DMS114 treated with DMSO at 0.1 percent for 48 hours (cell line): ENCODE measurements around the gene NR3C2.
"Not testable (repeated sequence)": the region's sequence is repeated elsewhere in the genome, so short reads cannot be mapped to it uniquely, and the experiment has no call there.

ENCODE experiments used
- DNase-seq: peaks from one replicate; lab custom pipeline; 2025; ENCODE audit not compliant: unreplicated experiment; lab: John Stamatoyannopoulos, UW

NR3C2 gene

DNA sequence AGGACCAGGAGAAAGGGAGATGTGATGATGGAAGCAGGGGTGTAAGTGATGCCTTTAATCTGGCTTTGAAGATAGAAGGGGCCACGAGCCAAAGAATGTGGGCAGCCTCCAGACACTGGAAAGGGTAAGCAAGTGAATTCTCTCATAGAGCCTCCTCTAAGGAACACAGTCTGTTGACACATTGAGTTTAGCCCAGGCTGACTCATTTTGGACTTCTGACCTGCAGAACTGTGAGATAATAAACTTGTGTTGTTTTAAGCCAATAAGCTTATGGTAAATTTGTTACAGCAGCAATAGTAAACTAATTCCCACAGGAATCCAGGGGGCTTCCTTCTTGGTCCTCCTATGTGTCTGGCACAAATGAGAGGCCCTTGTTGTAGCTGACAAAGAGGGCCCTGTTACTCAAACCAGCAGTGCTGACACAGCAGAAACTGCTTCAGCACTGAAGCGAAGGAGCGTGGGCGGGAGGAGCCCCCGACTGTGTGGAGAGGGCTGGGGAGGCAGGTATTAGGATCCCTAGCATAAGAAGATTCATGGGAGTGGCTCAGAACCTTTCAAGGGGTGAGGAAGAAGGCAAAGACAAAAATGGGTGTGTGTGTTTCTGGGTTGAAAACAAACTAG, 268.7 kb downstream of the NR3C2 start:
- DNase-seq: no peak

GRCh38 chr4:148171596-148171995, 270.6 kb downstream of the NR3C2 start:
- DNase-seq: no peak

- no peak for DNase-seq
Measured at GRCh38 chr4:148170408-148171365, 271.5 kb downstream of the NR3C2 start.

GRCh38 chr4:148166132-148166591, 276.1 kb downstream of the NR3C2 start:
- no peak for DNase-seq

- no peak for DNase-seq
Measured at GRCh38 chr4:148164557-148164956, 277.7 kb downstream of the NR3C2 start.

GRCh38 chr4:148162991-148163390, 279.2 kb downstream of the NR3C2 start:
- DNase-seq: no peak

- DNase-seq: no peak
Measured at GRCh38 chr4:148162519-148162918, 279.7 kb downstream of the NR3C2 start.

GRCh38 chr4:148161601-148162000, 280.6 kb downstream of the NR3C2 start:
- DNase-seq: no peak

GRCh38 chr4:148159793-148160192, 282.4 kb downstream of the NR3C2 start:
- no peak for DNase-seq

GRCh38 chr4:148154769-148155168, 287.4 kb downstream of the NR3C2 start:
- no peak for DNase-seq

DNA sequence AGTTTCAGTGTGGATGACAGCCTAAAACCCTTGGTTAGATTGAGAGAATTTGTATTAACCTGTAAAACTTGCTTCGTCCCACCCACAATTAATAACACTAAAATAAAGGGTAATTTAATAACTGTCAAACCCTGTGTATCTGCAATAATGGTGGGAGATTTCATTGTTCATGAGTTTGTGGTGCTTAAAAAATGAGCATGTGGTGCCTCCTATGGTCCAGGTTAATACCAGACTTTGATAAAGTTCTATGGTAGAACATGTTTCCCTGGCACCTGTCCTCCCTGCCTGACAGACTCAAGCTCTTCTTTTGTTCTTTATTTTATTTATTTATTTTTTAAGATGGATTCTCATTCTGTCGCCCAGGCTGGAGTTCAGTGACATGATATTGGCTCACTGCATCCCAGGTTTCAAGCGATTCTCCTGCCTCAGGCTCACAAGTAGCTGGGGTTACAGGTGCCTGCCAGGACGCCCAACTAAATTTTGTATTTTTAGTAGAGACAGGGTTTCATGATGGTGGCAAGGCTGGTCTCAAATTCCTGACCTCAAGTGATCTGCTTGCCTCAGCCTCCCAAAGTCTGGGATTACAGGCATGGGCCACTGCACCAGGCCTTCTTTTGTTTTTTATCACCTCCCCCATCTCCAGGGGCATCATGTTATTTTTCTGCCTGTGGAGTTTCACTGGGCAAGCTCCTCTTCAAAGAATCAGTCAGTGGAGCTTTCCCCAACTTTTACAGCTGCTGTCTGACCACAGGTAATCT, 289.2 kb downstream of the NR3C2 start:
- no peak for DNase-seq

DNA sequence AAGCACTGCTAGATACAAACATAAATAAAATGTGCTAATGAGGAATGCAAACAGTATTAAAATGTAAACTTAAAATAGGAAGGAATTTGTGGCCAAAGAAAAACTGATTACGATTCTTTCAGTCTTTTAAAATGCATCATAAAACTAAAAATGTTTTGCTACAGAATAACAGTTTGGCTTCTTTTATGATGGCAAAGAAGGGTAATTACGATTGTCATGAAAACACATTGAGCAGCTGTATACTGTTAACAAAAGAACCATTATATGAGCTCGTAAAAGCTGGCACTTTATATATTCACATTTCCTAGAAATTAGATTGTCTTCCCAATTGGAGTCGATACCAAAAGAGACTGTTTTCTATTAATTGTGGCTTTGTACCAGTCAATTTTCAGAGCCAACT, 290.4 kb downstream of the NR3C2 start:
- DNase-seq: no peak

GRCh38 chr4:148145475-148145874, 296.7 kb downstream of the NR3C2 start:
- no peak for DNase-seq

GRCh38 chr4:148143174-148143573, 299.0 kb downstream of the NR3C2 start:
- DNase-seq: no peak

GRCh38 chr4:148141501-148141900, 300.7 kb downstream of the NR3C2 start:
- no peak for DNase-seq

- DNase-seq: no peak
Measured at GRCh38 chr4:148126825-148127224, 315.4 kb downstream of the NR3C2 start.

GRCh38 chr4:148124512-148124911, 317.7 kb downstream of the NR3C2 start:
- DNase-seq: no peak

- not testable (repeated sequence) for DNase-seq
Measured at GRCh38 chr4:148123161-148123560, 319.1 kb downstream of the NR3C2 start.

DNA sequence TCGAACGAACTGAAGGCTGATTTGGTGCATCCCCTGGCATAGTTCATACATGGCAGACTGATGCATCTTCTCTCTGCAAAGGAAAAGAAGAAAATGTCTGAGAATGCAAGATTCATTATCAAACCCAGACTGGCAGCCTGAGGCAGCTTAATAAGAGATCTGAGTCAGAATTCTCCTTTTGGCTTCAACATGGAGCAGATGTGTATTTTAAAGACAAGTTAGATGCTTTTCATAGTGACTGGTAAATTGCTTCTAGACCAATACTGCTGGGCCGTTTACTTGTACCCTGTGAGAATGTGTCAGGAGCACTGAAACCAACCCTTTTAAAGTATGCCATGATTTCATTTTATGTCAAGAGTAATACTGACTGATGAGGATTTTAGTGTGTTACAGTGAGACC, 322.0 kb downstream of the NR3C2 start:
- DNase-seq: no peak

DNA sequence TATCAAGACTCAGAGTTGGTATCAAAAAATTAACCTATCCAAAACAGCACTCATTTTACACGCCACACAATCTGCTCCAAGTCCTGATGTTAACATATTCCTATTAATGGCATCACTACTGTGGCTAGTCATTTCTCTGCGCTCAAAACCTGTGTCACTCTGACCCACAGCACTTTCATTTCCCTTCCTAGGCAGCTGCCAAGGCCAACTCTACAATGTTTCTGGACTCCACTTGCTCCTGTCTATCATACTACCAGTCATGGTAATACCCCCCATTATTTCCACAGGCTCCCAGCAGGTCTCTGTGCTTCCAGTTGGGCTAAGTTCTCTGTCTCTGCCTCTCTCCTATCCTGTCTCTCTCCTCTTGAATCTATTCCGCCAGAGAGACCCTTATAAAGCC, 323.6 kb downstream of the NR3C2 start:
- DNase-seq: no peak

DNA sequence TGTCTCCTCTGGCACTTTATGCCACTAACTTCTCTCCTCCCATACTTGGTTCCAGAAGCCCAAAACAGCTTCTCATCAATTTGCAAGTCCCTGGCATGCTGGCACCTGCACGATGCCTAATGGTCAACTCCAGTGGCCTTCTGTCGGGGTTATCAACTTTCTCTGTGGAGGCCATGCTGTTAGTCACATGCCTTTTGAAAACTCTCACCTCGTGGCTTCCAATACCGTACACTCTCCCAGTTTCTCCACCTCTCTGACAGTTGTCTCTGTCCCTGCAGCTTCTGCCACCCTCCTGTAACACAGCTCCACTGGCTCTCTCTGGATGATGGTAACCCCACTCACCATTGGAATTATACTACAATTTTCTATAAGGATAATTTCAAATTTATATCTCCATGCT, 324.0 kb downstream of the NR3C2 start:
- no peak for DNase-seq

DNA sequence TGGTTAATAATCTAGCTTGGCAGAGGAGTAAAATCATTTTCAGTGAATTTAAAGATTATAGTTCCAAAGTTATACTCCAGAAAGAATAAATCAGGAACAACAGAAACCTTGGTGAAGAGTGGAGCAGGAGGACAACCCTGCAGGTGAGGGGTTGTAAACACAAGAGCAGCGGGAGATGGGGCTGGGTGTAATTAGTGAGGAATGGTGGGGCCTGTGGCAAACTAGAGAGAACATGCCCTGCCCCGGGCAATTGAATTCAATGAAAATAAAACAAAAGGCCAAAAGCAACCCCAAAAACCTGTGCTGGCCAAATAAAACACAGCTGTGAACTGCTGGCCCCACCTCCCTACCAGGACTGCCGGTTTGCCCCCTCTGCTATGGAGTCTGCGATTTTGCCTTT, 325.2 kb downstream of the NR3C2 start:
- no peak for DNase-seq
